Liver (tissue), 9 donors: ENCODE measurements around the gene ZDHHC5. TPM values are rescaled to one million over a fixed set of nuclear protein-coding genes. Genes with fewer than 3 reads are reported as not detected.
"Not testable (repeated sequence)": the region's sequence is repeated elsewhere in the genome, so short reads cannot be mapped to it uniquely, and the experiment has no call there.

Experiments
- DNase-seq: peaks from one replicate; pipeline ENCODE4 v3.0.0-alpha.2; 2017; ENCODE audit warnings: low spot score
- H3K27ac ChIP-seq, 2 donors: one replicate each; pipeline ENCODE4 v1.7.0; 2013; ENCODE audit warnings: inconsistent platforms in 2 of 2, low read length in 2 of 2, control low read depth in 1 of 2, low read depth in 1 of 2, mild to moderate bottlenecking in 1 of 2
- H3K27me3 ChIP-seq, 4 donors: one replicate each; pipeline versions ENCODE4 v1.6.1 to v1.7.0; 2013; ENCODE audit warnings: low read length in 3 of 4, inconsistent platforms in 1 of 4, mild to moderate bottlenecking in 1 of 4, moderate library complexity in 1 of 4; ENCODE audit not compliant: control insufficient read depth in 4 of 4, insufficient read depth in 4 of 4
- H3K36me3 ChIP-seq, 4 donors: one replicate each; pipeline versions ENCODE4 v1.6.1 to v1.7.0; 2013; ENCODE audit warnings: low read length in 3 of 4, mild to moderate bottlenecking in 3 of 4, low read depth in 1 of 4, moderate library complexity in 1 of 4; ENCODE audit not compliant: control insufficient read depth in 4 of 4, insufficient read depth in 3 of 4
- H3K4me1 ChIP-seq, 4 donors: one replicate each; pipeline versions ENCODE4 v1.6.1 to v1.7.0; 2013; ENCODE audit warnings: low read length in 3 of 4, mild to moderate bottlenecking in 3 of 4, moderate library complexity in 1 of 4; ENCODE audit not compliant: control insufficient read depth in 4 of 4, insufficient read depth in 4 of 4
- H3K4me3 ChIP-seq, 3 donors: one replicate each; pipeline versions ENCODE4 v1.6.1 to v1.7.0; 2013; ENCODE audit warnings: low read length in 3 of 3, control low read depth in 1 of 3, low read depth in 1 of 3, mild to moderate bottlenecking in 1 of 3
- H3K9ac ChIP-seq, 2 donors: one replicate each; pipeline ENCODE4 v1.7.0; 2013; ENCODE audit warnings: low read length in 2 of 2, mild to moderate bottlenecking in 2 of 2, moderate library complexity in 2 of 2, control low read depth in 1 of 2, low read depth in 1 of 2
- H3K9me3 ChIP-seq, 4 donors: one replicate each; pipeline versions ENCODE4 v1.6.1 to v1.7.0; 2013; ENCODE audit warnings: low read length in 3 of 4; ENCODE audit not compliant: control insufficient read depth in 4 of 4
- ATF3 ChIP-seq: IDR thresholded peaks from 2 replicates; pipeline ENCODE4 v1.6.1; 2016; ENCODE audit warnings: antibody characterized with exemption
- EGR1 ChIP-seq, 2 donors: IDR thresholded peaks; 2 replicates each; pipeline ENCODE4 v1.6.1; 2016 to 2018; ENCODE audit warnings: antibody characterized with exemption in 2 of 2, low read depth in 2 of 2
- FOXA1 ChIP-seq: IDR thresholded peaks from 2 replicates; pipeline ENCODE4 v1.6.1; 2016; ENCODE audit warnings: antibody characterized with exemption
- GABPA ChIP-seq, 2 donors: IDR thresholded peaks in 1 of 2; conservative IDR thresholded peaks in 1 of 2; 2 replicates each; pipeline ENCODE4 v1.6.1; 2016; ENCODE audit warnings: antibody characterized with exemption in 2 of 2, mild to moderate bottlenecking in 1 of 2, moderate library complexity in 1 of 2
- HNF4A ChIP-seq, 2 donors: conservative IDR thresholded peaks; 2 replicates each; pipeline ENCODE4 v1.6.1; 2016; ENCODE audit warnings: antibody characterized with exemption in 2 of 2, mild to moderate bottlenecking in 2 of 2
- HNF4G ChIP-seq: IDR thresholded peaks from 2 replicates; pipeline ENCODE4 v1.6.1; 2016; ENCODE audit warnings: antibody characterized with exemption
- JUND ChIP-seq, 2 donors: IDR thresholded peaks; 2 replicates each; pipeline ENCODE4 v1.6.1; 2016; ENCODE audit warnings: antibody characterized with exemption in 2 of 2
- MAX ChIP-seq: IDR thresholded peaks from 2 replicates; pipeline ENCODE4 v1.6.1; 2016; ENCODE audit warnings: antibody characterized with exemption
- NR2F2 ChIP-seq: IDR thresholded peaks from 2 replicates; pipeline ENCODE4 v1.6.1; 2016; ENCODE audit warnings: antibody characterized with exemption
- RAD21 ChIP-seq, 2 donors: IDR thresholded peaks; 2 replicates each; pipeline ENCODE4 v1.6.1; 2016; ENCODE audit warnings: antibody characterized with exemption in 2 of 2, mild to moderate bottlenecking in 2 of 2
- REST ChIP-seq: IDR thresholded peaks from 2 replicates; pipeline ENCODE4 v1.6.1; 2016; ENCODE audit warnings: antibody characterized with exemption, mild to moderate bottlenecking
- SP1 ChIP-seq: IDR thresholded peaks from 2 replicates; pipeline ENCODE4 v1.6.1; 2018; ENCODE audit warnings: antibody characterized with exemption, mild to moderate bottlenecking
- TAF1 ChIP-seq: conservative IDR thresholded peaks from 2 replicates; pipeline ENCODE4 v1.6.1; 2016; ENCODE audit warnings: antibody characterized with exemption, mild to moderate bottlenecking
- YY1 ChIP-seq: IDR thresholded peaks from 2 replicates; pipeline ENCODE4 v1.6.1; 2016; ENCODE audit warnings: antibody characterized with exemption, mild to moderate bottlenecking
- ZBTB33 ChIP-seq: IDR thresholded peaks from 2 replicates; pipeline ENCODE4 v1.6.1; 2016; ENCODE audit warnings: antibody characterized with exemption
- WGBS: extraction: QIAGEN DNeasy Blood & Tissue Kit; methylation state at CpG from one replicate; pipeline ENCODE4 v1.1.7; 2013; 5-methylcytosine and 5-hydroxymethylcytosine counted together
- polyA plus RNA-seq, 2 donors: library from polyadenylated mRNA; stranded (reverse) in 1 of 2; unstranded in 1 of 2; fragments of 200-250 nt in 1 of 2; fragments of >200 nt in 1 of 2; fragmentation: Nextera tagmentation in 1 of 2; extraction: Ambion mirVana in 1 of 2; gene quantifications; one replicate each; pipeline versions ENCODE4 v1.2.1 to v1.2.3, GENCODE V29; 2013 to 2015
- total RNA-seq, 2 donors: library from RNA; depleted of rRNA; stranded (reverse); fragments of >200 nt; gene quantifications; one replicate each; pipeline ENCODE4 v1.2.3, GENCODE V29; 2014
- donor health status: healthy.
- donor health status: healthy.
- donor health status: healthy.
- donor health status: healthy.
- donor health status: healthy.

The ZDHHC5 gene
- total and polyA plus RNA-seq, 4 donors = 7.2 to 31.4 (median 26.1) TPM

- TF ChIP-seq REST (no peak), NR2F2 (no peak), HNF4A (conservative IDR thresholded peaks at IDR 0.05) (no peak)
These were observed 12.6 kb downstream of the ZDHHC5 start (continued) for GRCh38 chr11:57680552-57680874.

GRCh38 chr11:57681168-57681567, 13.3 kb downstream of the ZDHHC5 start:
- Histone ChIP-seq H3K36me3 (peaks cover 1 to 35% (median 23%) of the 10 kb centered on the region in 4 donors), H3K27me3 (no peaks in the 10 kb centered on the region), H3K27ac (no peak overlapping the region), H3K9ac (no peak overlapping the region), H3K4me3 (no peak overlapping the region), H3K9me3 (no peaks in the 10 kb centered on the region), H3K4me1 (peaks cover 4 to 18% (median 14%) of the 10 kb centered on the region in 4 donors)
- DNase-seq = no peak
- TF ChIP-seq GABPA (IDR thresholded peaks at IDR 0.05 in 1 of 2, conservative IDR thresholded peaks at IDR 0.05 in 1 of 2) (no peak), YY1 (no peak), TAF1 (no peak), EGR1 (IDR thresholded peaks at IDR 0.05; ENCODE audit: low read depth in 2 of 2) (no peak), RAD21 (IDR thresholded peaks at IDR 0.05) (no peak), JUND (IDR thresholded peaks at IDR 0.05) (no peak), FOXA1 (no peak), SP1 (no peak), HNF4A (conservative IDR thresholded peaks at IDR 0.05) (no peak), ATF3 (no peak)
- WGBS = 76% methylated on average over 1 of the region's 1 CpG

- DNase-seq, H3K27ac ChIP-seq, H3K4me3 ChIP-seq, H3K9me3 ChIP-seq, H3K9ac ChIP-seq, H3K27me3 ChIP-seq, H3K4me1 ChIP-seq: not testable (repeated sequence)
- H3K36me3 ChIP-seq = peaks cover 20 to 71% (median 53%) of the 10 kb centered on the region in 4 donors
- 98% methylated on average over 5 of the region's 5 CpGs for WGBS
These were observed 22.6 kb downstream of the ZDHHC5 start for GRCh38 chr11:57690474-57690873.

GRCh38 chr11:57698843-57699365, 31.0 kb downstream of the ZDHHC5 start:
- H3K4me3 ChIP-seq = no peak overlapping the region
- TF ChIP-seq HNF4G = no peak
- no peak for TF ChIP-seq MAX
- no peak for TF ChIP-seq JUND (IDR thresholded peaks at IDR 0.05)
- no peak for TF ChIP-seq ZBTB33
- no peak for TF ChIP-seq TAF1
- no peak for TF ChIP-seq NR2F2
- no peak for TF ChIP-seq EGR1 (IDR thresholded peaks at IDR 0.05; ENCODE audit: low read depth in 2 of 2)
- no peak for TF ChIP-seq HNF4A (conservative IDR thresholded peaks at IDR 0.05)
- H3K9ac ChIP-seq = no peak overlapping the region
- no peaks in the 10 kb centered on the region for H3K27me3 ChIP-seq
- no peaks in the 10 kb centered on the region for H3K4me1 ChIP-seq
- peaks cover 24 to 76% (median 50%) of the 10 kb centered on the region in 4 donors for H3K36me3 ChIP-seq
- H3K27ac ChIP-seq = no peak overlapping the region
- no peaks in the 10 kb centered on the region for H3K9me3 ChIP-seq
- WGBS = 94% methylated on average over 18 of the region's 18 CpGs
- no peak for DNase-seq
